ENCODE measurements around the gene PIP5K1B. TPM values are rescaled to one million over a fixed set of nuclear protein-coding genes. Genes with fewer than 3 reads are reported as not detected.

PIP5K1B gene
- total RNA-seq, 1 experiment from 2014 or later: 10.3 TPM

DNA sequence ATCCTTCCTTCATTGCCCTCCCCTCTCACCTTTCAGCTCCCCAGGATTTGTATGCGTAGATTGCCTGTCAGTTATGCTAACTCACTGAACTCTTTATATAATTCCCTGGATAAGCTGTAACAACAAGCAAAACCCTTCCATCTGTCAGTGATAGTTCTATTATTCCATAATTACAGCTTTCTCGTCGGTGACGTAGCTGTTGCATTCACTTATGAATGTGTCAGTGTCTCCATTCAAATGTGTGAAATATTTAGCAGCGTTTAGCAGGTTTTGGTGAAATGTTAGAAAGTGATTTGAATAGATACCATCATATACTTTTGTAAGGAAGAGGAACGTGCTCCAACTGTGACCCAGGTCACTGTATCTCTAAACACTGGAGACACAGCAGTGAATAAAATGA, 45.2 kb downstream of the PIP5K1B start:
- no peaks in the 10 kb centered on the region for H3K36me3 ChIP-seq (ENCODE audit: control insufficient read depth, insufficient read depth, low read length)
- no peaks in the 10 kb centered on the region for H3K27me3 ChIP-seq (replicated peaks; ENCODE audit: control insufficient read depth, insufficient read depth, low read length)
- Mint-ChIP-seq H3K9me3 (ENCODE audit: unreplicated experiment) (no peaks in the 10 kb centered on the region), H3K36me3 (ENCODE audit: insufficient read depth, unreplicated experiment) (peaks cover 5% of the 10 kb centered on the region), H3K27me3 (ENCODE audit: insufficient read depth, unreplicated experiment) (no peaks in the 10 kb centered on the region), H3K4me1 (ENCODE audit: low read depth, unreplicated experiment) (peaks cover 7% of the 10 kb centered on the region), H3K27ac (ENCODE audit: unreplicated experiment) (peak overlapping the region; percentile 83), H3K4me3 (ENCODE audit: unreplicated experiment) (no peak overlapping the region)
- TF ChIP-seq, protein P1, sequence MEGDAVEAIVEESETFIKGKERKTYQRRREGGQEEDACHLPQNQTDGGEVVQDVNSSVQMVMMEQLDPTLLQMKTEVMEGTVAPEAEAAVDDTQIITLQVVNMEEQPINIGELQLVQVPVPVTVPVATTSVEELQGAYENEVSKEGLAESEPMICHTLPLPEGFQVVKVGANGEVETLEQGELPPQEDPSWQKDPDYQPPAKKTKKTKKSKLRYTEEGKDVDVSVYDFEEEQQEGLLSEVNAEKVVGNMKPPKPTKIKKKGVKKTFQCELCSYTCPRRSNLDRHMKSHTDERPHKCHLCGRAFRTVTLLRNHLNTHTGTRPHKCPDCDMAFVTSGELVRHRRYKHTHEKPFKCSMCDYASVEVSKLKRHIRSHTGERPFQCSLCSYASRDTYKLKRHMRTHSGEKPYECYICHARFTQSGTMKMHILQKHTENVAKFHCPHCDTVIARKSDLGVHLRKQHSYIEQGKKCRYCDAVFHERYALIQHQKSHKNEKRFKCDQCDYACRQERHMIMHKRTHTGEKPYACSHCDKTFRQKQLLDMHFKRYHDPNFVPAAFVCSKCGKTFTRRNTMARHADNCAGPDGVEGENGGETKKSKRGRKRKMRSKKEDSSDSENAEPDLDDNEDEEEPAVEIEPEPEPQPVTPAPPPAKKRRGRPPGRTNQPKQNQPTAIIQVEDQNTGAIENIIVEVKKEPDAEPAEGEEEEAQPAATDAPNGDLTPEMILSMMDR (IDR thresholded peaks at IDR 0.05; ENCODE audit: insufficient read depth in 1 of 2, low read depth in 1 of 2, low read length in 1 of 2, severe bottlenecking in 1 of 2, unreplicated experiment in 1 of 2): no peak
- no peak for DNase-seq
- ChIA-PET POLR2A (no interaction called here), CTCF (no interaction called here)
- BruUV-seq (replicated peaks): no TSS peak
- no peak overlapping the region for H3K4me3 ChIP-seq (ENCODE audit: low read depth, low read length)
- H3K4me1 ChIP-seq: peaks cover 9% of the 10 kb centered on the region; the same call in 1 of the 2 replicates
- intact Hi-C loops (cut with micrococcal nuclease; ENCODE audit: unreplicated experiment): no loop called here
- no peaks in the 10 kb centered on the region for H3K9me3 ChIP-seq

DNA sequence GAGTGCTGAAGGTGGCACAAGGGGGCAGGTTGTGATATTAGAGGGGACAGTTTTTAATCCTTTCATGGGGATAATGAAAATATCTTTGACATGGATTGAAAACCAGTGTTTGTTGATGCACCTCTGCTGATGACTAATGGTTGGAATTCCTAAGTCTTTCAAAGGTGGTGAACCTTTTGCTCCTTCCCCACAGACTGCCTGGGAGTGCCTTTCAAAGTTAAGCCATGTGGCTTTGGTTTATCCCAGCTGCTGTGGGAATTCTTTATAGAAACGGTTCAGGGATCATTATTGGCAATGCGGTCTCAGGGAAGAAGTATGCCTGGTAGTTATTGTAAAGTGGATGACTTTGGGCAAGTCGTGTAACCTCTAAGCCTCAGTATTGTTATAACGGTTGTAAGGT, 45.7 kb downstream of the PIP5K1B start:
- TF ChIP-seq, protein P1 (IDR thresholded peaks at IDR 0.05; ENCODE audit: insufficient read depth in 1 of 2, low read depth in 1 of 2, low read length in 1 of 2, severe bottlenecking in 1 of 2, unreplicated experiment in 1 of 2): no peak
- Mint-ChIP-seq H3K36me3 (ENCODE audit: insufficient read depth, unreplicated experiment) (peaks cover 5% of the 10 kb centered on the region), H3K4me3 (ENCODE audit: unreplicated experiment) (no peak overlapping the region), H3K27me3 (ENCODE audit: insufficient read depth, unreplicated experiment) (no peaks in the 10 kb centered on the region), H3K27ac (ENCODE audit: unreplicated experiment) (peak overlapping the region; percentile 83), H3K9me3 (ENCODE audit: unreplicated experiment) (no peaks in the 10 kb centered on the region), H3K4me1 (ENCODE audit: low read depth, unreplicated experiment) (peaks cover 7% of the 10 kb centered on the region)
- CTCF ChIA-PET: no interaction called here
- Histone ChIP-seq H3K36me3 (ENCODE audit: control insufficient read depth, insufficient read depth, low read length) (no peaks in the 10 kb centered on the region), H3K4me3 (ENCODE audit: low read depth, low read length) (no peak overlapping the region), H3K9me3 (no peaks in the 10 kb centered on the region), H3K4me1 (peaks cover 9% of the 10 kb centered on the region; the same call in 1 of the 2 replicates), H3K27me3 (replicated peaks; ENCODE audit: control insufficient read depth, insufficient read depth, low read length) (no peaks in the 10 kb centered on the region)
- POLR2A ChIA-PET: no interaction called here
- intact Hi-C loops (cut with micrococcal nuclease; ENCODE audit: unreplicated experiment): no loop called here
- no TSS peak for BruUV-seq (replicated peaks)
- no peak for DNase-seq

DNA sequence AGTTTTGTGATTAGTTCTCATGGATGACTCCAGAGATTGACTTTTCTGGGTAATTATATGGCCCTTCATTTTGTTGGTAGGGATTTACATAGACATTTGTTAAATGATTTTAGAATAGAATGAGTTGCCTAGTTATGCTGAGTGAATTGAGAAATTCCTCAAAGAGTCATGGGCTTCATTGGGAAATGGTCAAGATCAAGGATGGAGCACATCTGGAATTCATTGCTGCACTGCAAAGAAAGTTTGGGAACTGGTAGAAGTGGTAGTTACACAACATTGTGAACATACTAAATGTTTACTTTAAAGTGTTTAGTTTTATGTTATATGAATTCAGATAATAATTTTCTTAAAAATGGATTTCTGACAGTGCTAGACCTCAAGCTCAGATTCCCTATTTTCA, 46.5 kb downstream of the PIP5K1B start:
- TF ChIP-seq, protein P1 (IDR thresholded peaks at IDR 0.05; ENCODE audit: insufficient read depth in 1 of 2, low read depth in 1 of 2, low read length in 1 of 2, severe bottlenecking in 1 of 2, unreplicated experiment in 1 of 2): no peak
- DNase-seq: no peak
- H3K9me3 ChIP-seq: no peaks in the 10 kb centered on the region
- Mint-ChIP-seq H3K4me3 (ENCODE audit: unreplicated experiment) (no peak overlapping the region), H3K27ac (ENCODE audit: unreplicated experiment) (no peak overlapping the region), H3K4me1 (ENCODE audit: low read depth, unreplicated experiment) (peaks cover 3% of the 10 kb centered on the region), H3K27me3 (ENCODE audit: insufficient read depth, unreplicated experiment) (no peaks in the 10 kb centered on the region), H3K9me3 (ENCODE audit: unreplicated experiment) (no peaks in the 10 kb centered on the region), H3K36me3 (ENCODE audit: insufficient read depth, unreplicated experiment) (peaks cover 5% of the 10 kb centered on the region)
- no peaks in the 10 kb centered on the region for H3K36me3 ChIP-seq (ENCODE audit: control insufficient read depth, insufficient read depth, low read length)
- ChIA-PET POLR2A (no interaction called here), CTCF (interaction anchor here (0.5 kb wide), 1 partner anchor 19 kb away, joined by 3 read pairs; no protein-coding TSS in a partner anchor)
- intact Hi-C loops (cut with micrococcal nuclease; ENCODE audit: unreplicated experiment): no loop called here
- BruUV-seq (replicated peaks): no TSS peak
- H3K27me3 ChIP-seq (replicated peaks; ENCODE audit: control insufficient read depth, insufficient read depth, low read length): no peaks in the 10 kb centered on the region
- peaks cover 6% of the 10 kb centered on the region; the same call in 1 of the 2 replicates for H3K4me1 ChIP-seq
- no peak overlapping the region for H3K4me3 ChIP-seq (ENCODE audit: low read depth, low read length)

Data from Caco-2 (cell line).